Pancreas (tissue), 10 donors: ENCODE results near the gene SPAG16. TPM values are rescaled to one million over a fixed set of nuclear protein-coding genes. Genes with fewer than 3 reads are reported as not detected.
"Not testable (repeated sequence)": the region's sequence is repeated elsewhere in the genome, so short reads cannot be mapped to it uniquely, and the experiment has no call there.

Experiments
- ATAC-seq, 4 donors: fragments of 200-7000 bp; cut with Tn5 transposase; one replicate each; pipeline versions ENCODE4 v1.8.0 to v1.9.1; 2020; ENCODE audit warnings: mild to moderate bottlenecking in 4 of 4, moderate library complexity in 4 of 4
- DNase-seq, 6 donors: peaks; one replicate each; pipeline ENCODE4 v3.0.0-alpha.2; 2020
- FAIRE-seq: peaks from 2 replicates; lab custom pipeline; 2012; peaks lifted over from hg19 to GRCh38; lab: Jason Lieb, UNC
- H3K27ac ChIP-seq, 4 donors: fragments of 200-600 bp; sonication (generic); 1 replicate in 3 of 4; 2 replicates in 1 of 4; pipeline versions ENCODE4 v1.5.0 to v1.8.0; 2020
- H3K27me3 ChIP-seq, 4 donors: fragments of 200-600 bp; one replicate each; pipeline ENCODE4 v1.8.0; 2021
- H3K36me3 ChIP-seq, 3 donors: fragments of 200-600 bp; sonication (generic) in 1 of 3; one replicate each; pipeline versions ENCODE4 v1.5.0 to v1.8.0; 2020 to 2021
- H3K4me1 ChIP-seq, 3 donors: fragments of 200-600 bp; one replicate each; pipeline ENCODE4 v1.8.0; 2021
- H3K4me3 ChIP-seq, 4 donors: fragments of 200-600 bp; sonication (generic) in 2 of 4; one replicate each; pipeline versions ENCODE4 v1.5.0 to v1.8.0; 2020 to 2021
- H3K9me3 ChIP-seq, 4 donors: fragments of 200-600 bp; one replicate each; pipeline ENCODE4 v1.8.0; 2021
- CTCF ChIP-seq, 4 donors: fragments of 200-600 bp; sonication (generic) in 3 of 4; IDR thresholded peaks; one replicate each; pipeline versions ENCODE4 v1.5.0 to v1.8.0; 2021; ENCODE audit warnings: antibody characterized with exemption in 4 of 4
- whole genome bisulfite sequencing, 2 donors: extraction: QIAGEN DNeasy Blood & Tissue Kit; methylation state at CpG; one replicate each; pipeline ENCODE4 v1.1.7; 2013; 5-methylcytosine and 5-hydroxymethylcytosine counted together
- intact Hi-C, 3 donors: fragments of 100-400 bp; cut with DNase I; formaldehyde crosslinking; loops; one replicate each; pipeline versions ENCODE4 v1.11.1 to v1.14.2; 2022
- polyA plus RNA-seq, 2 donors: library from polyadenylated mRNA; stranded (reverse); fragments of 200-250 nt; gene quantifications; one replicate each; pipeline ENCODE4 v1.2.3, GENCODE V29; 2013
- total RNA-seq, 6 donors: library from RNA; stranded (reverse); fragmentation: NEBNext Ultra II Directional in 4 of 6; extraction: Animal tissue kit (Norgen Biotek cat#: 25700) in 4 of 6; gene quantifications; one replicate each; pipeline versions ENCODE4 v1.2.1 to v1.2.4, GENCODE V29; 2021 to 2023
- donor health status: healthy with polysubstance abuse.
- donor health status: DM: no; HTN: no; CAD: no; lungs with moderate emphysema.
- donor health status: DM: no; HTN: no; CAD: no.
- donor health status: control.
- donor health status: control.
- donor health status: Bipolar disorder and iron deficiency.
- donor health status: DM: yes; HTN: yes; CAD: no.
- donor health status: DM: no; HTN: no; CAD: no.
- donor health status: DM: no; HTN: no; CAD: no.
- donor health status: DM: yes; HTN: yes; CAD: no.

SPAG16 gene
- total and polyA plus RNA-seq, 8 donors, result 9.7 to 25.7 (median 11.7) TPM

DNA sequence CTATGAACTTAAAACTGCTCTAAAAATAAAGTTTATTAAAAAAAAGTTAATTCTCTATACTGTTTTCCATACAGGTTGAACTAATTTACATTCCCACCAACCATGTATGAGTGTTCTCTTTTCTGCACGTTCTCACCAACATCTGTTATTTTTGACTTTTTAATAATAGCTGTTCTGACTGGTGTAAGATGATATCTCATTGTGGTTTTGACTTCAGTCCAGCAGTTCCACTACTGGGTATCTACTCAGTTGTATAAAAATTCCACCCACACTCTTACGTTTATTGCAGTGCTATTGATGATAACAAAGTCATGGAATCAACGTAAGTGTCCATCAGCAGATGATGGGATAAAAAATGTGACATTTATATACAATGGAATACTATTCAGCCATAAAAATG is 33.7 kb downstream of the SPAG16 start:
- Histone ChIP-seq H3K27me3 (no peaks in the 10 kb centered on the region), H3K4me3 (no peak overlapping the region), H3K4me1 (peaks cover 13 to 20% (median 14%) of the 10 kb centered on the region in 3 donors), H3K36me3 (peaks cover 0 to 11% (median 0%) of the 10 kb centered on the region in 3 donors), H3K9me3 (no peaks in the 10 kb centered on the region), H3K27ac (no peak overlapping the region)
- no peak for FAIRE-seq
- TF ChIP-seq CTCF (IDR thresholded peaks at IDR 0.05), result no peak
- intact Hi-C loops, result no loop called here
- ATAC-seq, result no peak
- DNase-seq, result no peak
- 54% methylated on average over 3 of the region's 3 CpGs for WGBS, 2 donors

GRCh38 chr2:213320604-213321003 is 36.3 kb downstream of the SPAG16 start:
- Histone ChIP-seq H3K4me1 (peaks cover 13 to 20% (median 14%) of the 10 kb centered on the region in 3 donors), H3K9me3 (no peaks in the 10 kb centered on the region), H3K4me3 (no peak overlapping the region), H3K27ac (no peak overlapping the region), H3K27me3 (no peaks in the 10 kb centered on the region), H3K36me3 (peaks cover 0 to 12% (median 0%) of the 10 kb centered on the region in 3 donors)
- no peak for FAIRE-seq
- no peak for TF ChIP-seq CTCF (IDR thresholded peaks at IDR 0.05)
- DNase-seq, result no peak
- no peak for ATAC-seq
- 77 to 81% methylated on average over 2 of the region's 2 CpGs for WGBS, 2 donors
- intact Hi-C loops, result no loop called here

- WGBS, 2 donors, result 98% methylated on average over 4 of the region's 4 CpGs
- Histone ChIP-seq H3K4me3 (no peak overlapping the region), H3K4me1 (no peaks in the 10 kb centered on the region), H3K27ac (no peak overlapping the region), H3K27me3 (no peaks in the 10 kb centered on the region), H3K36me3 (no peaks in the 10 kb centered on the region), H3K9me3 (no peaks in the 10 kb centered on the region)
- FAIRE-seq (no peak), ATAC-seq (no peak), DNase-seq (peak in 2 of 6 donors; percentile 21 to 34)
- intact Hi-C loops, result no loop called here
- no peak for TF ChIP-seq CTCF (IDR thresholded peaks at IDR 0.05)
Measured at GRCh38 chr2:213336253-213336770, 52.0 kb downstream of the SPAG16 start.

DNA sequence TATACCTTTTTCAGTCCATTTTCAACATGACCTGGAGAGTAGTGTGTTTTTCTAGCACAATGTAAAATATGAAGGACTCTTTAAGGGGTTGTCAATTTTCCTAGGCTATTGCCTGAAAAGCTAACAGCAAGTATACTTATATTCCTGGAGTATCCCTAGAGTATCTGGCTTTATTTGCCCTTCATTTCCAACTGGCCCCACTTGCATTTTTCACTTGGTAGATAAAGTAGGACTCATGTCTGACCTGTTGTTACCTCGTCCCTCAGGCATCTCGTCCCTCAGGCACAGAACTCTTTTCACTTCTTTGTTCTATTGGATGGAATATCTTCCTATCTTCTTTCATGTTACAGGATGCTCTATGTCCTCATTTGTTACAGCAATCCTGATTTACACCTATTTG is 69.2 kb downstream of the SPAG16 start:
- DNase-seq (no peak), FAIRE-seq (no peak), ATAC-seq (no peak)
- Histone ChIP-seq H3K27me3 (no peaks in the 10 kb centered on the region), H3K4me3 (no peak overlapping the region), H3K9me3 (no peaks in the 10 kb centered on the region), H3K27ac (no peak overlapping the region), H3K36me3 (no peaks in the 10 kb centered on the region), H3K4me1 (no peaks in the 10 kb centered on the region)
- no peak for TF ChIP-seq CTCF (IDR thresholded peaks at IDR 0.05)
- intact Hi-C loops, result no loop called here
- WGBS, 2 donors, result 91 to 100% methylated on average over 2 of the region's 2 CpGs

DNA sequence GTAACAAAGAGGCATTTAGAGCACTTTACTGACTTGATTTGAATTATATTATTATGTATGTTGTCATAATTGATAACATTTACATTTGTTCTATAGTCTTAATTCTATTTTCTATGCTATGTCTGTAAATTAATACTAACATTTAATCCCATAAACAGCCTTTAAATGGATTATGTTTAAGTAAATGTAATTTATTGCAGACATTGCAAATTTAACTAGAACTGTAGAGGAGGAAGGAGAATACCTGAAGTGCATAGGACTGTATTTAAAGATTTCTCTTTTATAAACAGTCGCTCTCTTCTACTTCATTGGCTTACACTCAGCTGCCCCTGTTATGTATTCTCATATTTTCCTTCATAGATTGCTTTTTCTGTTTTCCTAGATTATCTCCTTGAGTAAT is 92.4 kb downstream of the SPAG16 start:
- no peak for DNase-seq
- H3K27me3 ChIP-seq, result no peaks in the 10 kb centered on the region
- no peak for ATAC-seq
- H3K27ac ChIP-seq, result no peak overlapping the region
- no peak for TF ChIP-seq CTCF (IDR thresholded peaks at IDR 0.05)
- intact Hi-C loops, result no loop called here
- 94 to 96% methylated on average over 1 of the region's 1 CpG for WGBS, 2 donors
- no peaks in the 10 kb centered on the region for H3K9me3 ChIP-seq
- H3K4me1 ChIP-seq, result no peaks in the 10 kb centered on the region
- no peaks in the 10 kb centered on the region for H3K36me3 ChIP-seq
- FAIRE-seq, result no peak
- H3K4me3 ChIP-seq, result no peak overlapping the region

GRCh38 chr2:213407027-213407426 is 122.8 kb downstream of the SPAG16 start:
- ATAC-seq, intact Hi-C loops, H3K4me1 ChIP-seq, H3K27ac ChIP-seq, H3K36me3 ChIP-seq, H3K9me3 ChIP-seq, H3K4me3 ChIP-seq, DNase-seq, H3K27me3 ChIP-seq, FAIRE-seq: not testable (repeated sequence)
- 93 to 97% methylated on average over 9 of the region's 9 CpGs for WGBS, 2 donors

GRCh38 chr2:213408426-213409070 is 124.3 kb downstream of the SPAG16 start:
- H3K4me1 ChIP-seq, ATAC-seq, intact Hi-C loops, H3K4me3 ChIP-seq, DNase-seq, H3K9me3 ChIP-seq, FAIRE-seq, H3K27ac ChIP-seq, H3K36me3 ChIP-seq, H3K27me3 ChIP-seq: not testable (repeated sequence)
- WGBS, 2 donors, result 64 to 67% methylated on average over 6 of the region's 6 CpGs
